Globus pallidus (tissue), 1 donor: ENCODE results near the gene FUT6.

Experiments used
- DNase-seq: peaks from one replicate; pipeline ENCODE4 v3.0.0-alpha.2; 2015; ENCODE audit warnings: low spot score

Gene FUT6

DNA sequence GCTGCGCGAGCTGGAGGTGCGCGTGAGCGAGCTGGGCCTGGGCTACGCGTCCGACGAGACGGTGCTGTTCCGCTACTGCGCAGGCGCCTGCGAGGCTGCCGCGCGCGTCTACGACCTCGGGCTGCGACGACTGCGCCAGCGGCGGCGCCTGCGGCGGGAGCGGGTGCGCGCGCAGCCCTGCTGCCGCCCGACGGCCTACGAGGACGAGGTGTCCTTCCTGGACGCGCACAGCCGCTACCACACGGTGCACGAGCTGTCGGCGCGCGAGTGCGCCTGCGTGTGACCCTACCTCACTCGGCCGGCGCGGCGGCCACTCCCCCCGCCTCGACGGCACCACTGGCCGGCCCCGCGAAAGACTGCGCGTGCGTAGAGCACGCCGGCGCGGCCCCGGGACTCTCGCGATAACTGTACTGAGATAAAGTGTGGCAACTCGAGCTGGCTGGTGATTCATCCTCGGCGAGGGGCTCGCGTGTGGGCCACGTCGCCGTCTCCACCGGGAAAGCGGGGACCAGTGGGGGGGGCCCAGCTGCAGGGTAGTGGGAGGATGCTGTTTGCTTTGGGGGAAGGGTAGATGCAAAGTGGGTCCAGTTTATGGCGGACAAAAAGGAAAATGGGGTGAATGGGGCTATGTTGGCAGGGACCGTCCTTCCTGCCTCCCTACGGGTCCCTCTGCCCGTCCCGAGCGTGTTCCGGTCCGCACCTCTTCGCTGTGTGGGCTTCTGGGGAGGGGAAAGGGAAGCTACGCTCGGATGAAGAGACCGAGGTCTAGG, 11.4 kb downstream of the FUT6 start:
- DNase-seq = peak; percentile 53

DNA sequence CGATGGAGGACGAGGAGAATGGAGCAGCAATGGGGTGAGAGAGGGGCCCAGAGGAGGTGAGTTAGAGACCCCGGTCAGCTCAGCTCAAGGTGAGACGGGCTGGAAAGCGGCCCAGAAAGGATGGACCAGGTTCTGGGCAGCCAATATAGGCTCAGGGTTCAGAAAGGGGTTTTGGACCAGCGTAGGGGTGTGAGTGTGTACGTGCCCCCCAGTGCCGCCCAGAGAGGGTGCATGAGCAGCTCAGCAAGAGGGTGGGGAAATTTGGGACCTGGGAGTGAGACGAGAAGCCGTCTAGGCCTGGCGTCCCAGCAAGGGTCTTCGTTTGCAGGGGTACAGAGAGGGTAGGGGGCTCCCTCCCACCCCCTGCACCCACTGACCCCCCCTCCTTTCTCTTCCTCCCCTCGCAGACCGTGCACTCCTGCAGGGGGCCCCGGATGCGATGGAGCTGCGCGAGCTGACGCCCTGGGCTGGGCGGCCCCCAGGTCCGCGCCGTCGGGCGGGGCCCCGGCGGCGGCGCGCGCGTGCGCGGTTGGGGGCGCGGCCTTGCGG, 12.1 kb downstream of the FUT6 start:
- DNase-seq = no peak

DNA sequence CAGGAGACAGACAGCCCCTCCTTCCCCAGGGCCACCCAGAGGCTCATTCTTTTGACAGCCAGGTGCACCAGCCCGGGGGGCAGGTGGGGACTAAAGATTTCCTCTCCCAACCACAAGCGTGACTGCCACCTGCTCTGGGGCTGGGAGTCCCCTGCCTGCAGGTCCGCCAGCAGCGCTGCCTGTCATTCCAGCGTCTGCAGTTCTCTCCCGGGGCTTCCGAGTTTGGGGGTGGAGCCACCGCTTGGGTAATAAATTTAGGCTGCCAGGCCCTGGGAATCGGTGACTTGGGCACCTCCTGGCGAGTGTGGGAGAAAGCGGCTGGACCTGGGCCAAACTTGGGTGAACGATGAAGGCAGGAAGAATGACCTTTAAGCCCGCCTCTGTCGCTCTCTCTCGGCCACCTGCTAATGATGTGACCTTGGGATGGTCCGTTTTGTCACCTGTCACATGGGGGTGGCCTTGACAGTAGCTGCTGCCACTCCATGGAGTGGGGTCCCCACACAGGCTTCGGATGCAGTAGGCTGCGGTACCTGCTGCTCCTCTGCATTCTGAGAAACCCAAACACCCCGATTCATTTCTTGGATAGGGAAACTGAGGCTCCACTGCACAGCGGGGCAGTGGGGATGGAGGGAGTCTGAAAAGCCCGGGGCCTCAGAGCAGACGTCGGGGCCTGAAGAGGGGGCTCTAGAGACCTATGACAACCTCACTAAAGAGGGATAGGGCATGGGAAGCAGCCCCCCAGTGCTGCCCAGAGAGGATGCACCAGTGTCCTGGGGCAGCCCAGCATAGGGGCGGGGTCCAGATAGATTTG, 12.8 kb downstream of the FUT6 start:
- DNase-seq = no peak

DNA sequence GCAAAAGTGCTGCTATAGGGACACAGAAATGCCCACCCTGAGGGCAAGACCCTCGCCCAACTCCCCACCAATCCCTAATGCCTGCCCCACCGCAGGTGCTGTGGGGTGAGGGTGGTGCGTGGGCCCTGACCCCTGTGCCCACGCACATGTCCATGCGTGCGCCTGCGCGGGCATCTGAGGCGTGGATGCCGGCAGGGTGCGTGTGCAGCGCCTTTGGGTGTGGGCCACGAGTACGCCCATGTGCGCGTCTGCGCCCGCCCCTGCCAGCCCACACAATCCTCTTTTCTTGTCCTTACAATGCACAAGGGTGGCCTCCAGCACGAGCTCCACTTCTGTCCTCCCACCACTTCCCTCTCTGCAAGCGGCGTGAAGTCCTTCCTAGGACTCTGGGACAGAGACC, 14.3 kb downstream of the FUT6 start:
- DNase-seq = peak; percentile 16

- DNase-seq = no peak
These were observed 14.8 kb downstream of the FUT6 start for GRCh38 chr19:5824751-5825150.

DNA sequence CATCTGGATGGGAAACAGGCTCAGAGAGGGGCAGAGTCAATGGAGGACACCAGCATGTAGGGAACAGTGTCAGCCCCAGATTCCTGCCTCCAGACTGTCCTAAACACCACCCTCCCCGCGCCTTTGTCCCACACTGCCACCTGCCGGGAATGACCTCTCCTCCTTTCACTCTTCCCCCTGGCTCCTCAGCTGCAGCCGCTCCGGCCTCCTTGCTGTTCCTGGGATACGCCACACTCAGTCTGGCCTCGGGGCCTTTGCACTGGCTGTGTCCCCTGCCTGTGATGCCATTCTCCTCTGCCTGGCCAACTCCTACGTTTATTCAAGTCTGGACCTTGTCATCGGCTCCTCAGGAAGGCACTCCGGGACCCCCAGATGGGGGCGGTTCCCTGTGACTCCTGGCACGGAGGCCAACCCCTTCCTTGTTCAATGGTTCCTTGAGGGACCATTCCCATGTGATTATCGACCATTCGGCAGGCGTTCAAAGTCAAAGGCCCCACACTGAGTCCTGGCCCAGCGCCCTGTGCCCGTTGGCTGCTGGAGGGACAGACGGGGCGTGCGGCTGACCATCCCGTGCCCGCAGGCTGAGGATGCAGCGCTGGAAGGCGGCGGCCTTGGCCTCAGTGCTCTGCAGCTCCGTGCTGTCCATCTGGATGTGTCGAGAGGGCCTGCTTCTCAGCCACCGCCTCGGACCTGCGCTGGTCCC, 15.8 kb downstream of the FUT6 start:
- DNase-seq = no peak

- no peak for DNase-seq
These were observed 17.2 kb downstream of the FUT6 start for GRCh38 chr19:5822181-5822844.

GRCh38 chr19:5821521-5822180, 17.9 kb downstream of the FUT6 start:
- no peak for DNase-seq

DNA sequence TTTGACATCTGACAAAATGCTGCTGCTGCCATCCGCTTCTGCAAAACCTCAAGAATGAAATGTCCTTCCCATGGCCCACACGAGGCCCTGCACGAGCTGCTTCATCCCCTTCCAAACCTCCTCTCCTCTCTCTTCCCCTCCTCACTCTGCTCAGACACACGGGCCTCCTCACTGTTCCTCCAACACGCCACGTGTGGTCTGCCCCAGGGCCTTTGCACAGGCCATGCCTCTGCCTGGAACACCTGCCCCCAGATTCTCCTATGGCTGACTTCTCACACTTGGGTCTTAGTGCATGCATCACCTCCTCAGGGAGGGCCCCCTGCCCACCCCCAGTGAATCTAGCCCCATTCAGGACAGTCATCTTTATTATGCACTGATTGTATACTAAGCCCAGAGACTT, 18.7 kb downstream of the FUT6 start:
- DNase-seq = no peak

GRCh38 chr19:5818594-5818993, 20.9 kb downstream of the FUT6 start:
- DNase-seq = no peak

DNA sequence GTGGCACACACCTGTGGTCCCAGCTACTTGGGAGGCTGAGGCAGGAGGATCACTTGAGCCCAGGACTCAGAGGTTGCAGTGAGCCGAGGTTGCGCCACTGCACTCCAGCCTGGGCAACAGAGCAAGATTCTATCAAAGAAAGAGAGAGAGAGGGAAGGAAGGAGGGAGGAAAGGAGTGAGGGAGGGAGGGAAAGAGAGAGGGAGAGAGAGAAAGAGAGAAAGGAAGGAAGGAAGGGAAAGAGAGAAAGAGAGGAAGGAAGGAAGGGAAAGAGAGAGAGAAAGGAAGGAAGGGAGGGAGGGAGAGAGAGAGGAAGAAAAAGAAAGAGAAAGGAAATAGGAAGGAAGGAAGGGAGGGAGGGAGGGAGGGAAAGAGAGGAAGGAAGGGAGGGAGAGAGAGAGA, 22.3 kb downstream of the FUT6 start:
- no peak for DNase-seq

DNA sequence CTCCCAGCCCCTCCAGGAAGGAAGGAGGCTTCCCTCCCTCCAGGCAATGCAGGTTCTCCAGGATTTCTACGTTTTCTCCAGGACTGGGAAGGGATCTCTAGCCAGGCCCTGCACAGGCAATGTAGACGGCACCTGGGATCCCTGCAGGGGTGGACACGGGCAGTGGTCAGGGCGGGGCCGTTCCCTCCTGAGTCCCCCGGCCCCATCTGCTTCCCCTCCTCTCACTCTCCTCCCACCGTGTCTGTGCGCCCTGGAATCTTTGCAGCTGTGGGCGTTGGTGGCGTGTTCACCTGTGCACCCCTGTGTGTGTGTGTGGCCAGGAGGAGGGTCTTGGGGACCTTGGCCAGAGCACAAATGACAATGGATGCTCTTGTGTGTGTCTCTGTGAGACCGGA, 24.7 kb downstream of the FUT6 start:
- DNase-seq = no peak

GRCh38 chr19:5814123-5814851, 25.2 kb downstream of the FUT6 start:
- no peak for DNase-seq

- no peak for DNase-seq
These were observed 28.4 kb downstream of the FUT6 start for GRCh38 chr19:5811117-5811516.

DNA sequence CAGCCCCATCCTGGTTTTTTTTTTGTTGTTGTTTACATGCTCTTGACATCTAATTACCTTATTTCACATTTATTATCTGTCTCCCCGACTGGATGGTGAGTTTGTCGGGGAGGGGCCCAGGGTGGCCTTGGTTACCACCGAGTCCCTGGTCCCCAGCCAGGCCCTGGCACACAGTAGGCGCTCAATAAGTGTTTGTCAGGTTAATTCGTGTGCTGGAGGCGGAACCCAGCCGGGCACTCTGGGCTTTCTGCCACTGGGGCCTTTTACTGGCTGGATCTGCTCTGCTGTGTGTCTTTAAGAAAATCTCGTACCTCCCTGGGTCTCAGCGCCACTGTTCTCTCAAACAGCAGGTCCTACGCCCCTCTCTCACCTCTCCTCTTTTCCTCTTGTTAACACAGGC, 30.0 kb downstream of the FUT6 start:
- DNase-seq = no peak

- no peak for DNase-seq
These were observed 30.4 kb downstream of the FUT6 start for GRCh38 chr19:5809053-5809452.

GRCh38 chr19:5808120-5808816, 31.2 kb downstream of the FUT6 start:
- no peak for DNase-seq

DNA sequence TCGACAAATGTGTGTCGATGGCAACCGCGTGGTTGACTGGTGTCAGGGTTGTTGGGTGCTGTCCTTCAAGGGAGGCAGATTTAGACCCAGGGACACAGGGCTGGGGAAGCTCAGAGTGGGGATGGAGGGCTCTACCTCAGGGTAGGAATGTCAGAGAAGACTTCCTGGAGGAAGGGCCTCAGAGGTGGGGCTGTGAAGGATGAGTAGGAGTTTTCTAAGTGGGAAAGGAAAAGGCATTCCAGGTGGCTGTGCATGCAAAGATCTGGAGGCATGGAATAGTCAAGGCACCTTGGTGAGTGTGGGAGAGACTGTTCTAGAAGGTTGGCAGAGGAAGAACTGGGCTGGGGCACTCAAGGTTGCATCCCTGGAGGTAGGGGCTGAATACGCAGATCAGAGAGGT, 32.6 kb downstream of the FUT6 start:
- DNase-seq = no peak

DNA sequence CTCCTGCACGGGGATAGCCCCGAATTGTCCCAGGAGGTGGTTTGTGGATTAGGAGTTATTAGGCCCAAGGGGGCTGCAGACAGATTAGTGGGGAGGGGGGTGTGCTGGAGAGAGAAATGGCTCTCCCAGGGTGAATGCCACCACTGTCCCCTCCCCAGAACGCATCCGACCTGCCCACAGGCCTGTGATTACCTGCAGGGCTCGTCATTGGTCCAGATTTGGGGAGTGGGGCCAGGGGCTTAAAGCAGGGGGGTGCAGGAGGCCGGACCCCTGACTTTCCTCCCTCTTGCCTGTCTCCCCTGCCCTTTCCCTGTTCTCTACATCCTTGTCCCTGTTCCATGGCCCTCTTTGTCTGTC, 33.4 kb downstream of the FUT6 start:
- DNase-seq = no peak

DNA sequence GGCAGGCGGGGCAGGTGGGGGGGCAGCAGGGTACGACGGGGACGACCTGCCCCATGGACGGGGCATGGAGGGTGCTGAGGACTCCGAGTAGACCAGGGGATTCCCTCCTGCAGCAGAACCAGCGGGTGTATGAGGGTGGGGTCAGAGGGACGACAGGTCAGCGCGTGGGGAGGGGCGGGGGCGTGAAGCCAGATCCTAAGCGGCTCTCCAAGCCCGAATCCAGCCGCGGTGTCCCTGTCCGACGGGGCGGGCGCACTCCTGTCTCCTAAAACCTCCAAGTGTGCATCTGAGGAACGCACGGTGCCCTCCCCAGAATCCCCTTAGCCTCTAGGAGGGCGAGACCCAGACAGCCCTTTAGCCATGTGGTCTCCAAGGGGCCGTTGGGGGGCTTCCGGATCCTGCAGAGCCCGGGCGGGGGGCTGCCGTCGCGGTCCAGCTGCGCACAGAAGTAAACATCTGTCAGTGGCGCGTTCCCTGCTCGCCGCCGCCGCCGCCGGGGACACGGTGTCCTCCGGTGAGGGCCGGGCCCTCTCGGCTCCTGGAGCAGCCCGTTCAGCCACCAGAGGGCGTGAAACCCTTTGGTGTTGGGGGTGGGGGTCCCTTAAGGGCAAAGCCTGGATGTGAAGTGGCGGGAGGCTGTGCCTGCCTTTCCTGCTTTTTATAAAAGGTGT, 33.9 kb downstream of the FUT6 start:
- no peak for DNase-seq
